ENCODE data around the gene SP7.

Gene SP7

GRCh38 chr12:53279283-53279869, 56.8 kb downstream of the SP7 start:
- no peak for DNase-seq (ENCODE audit: low read depth in 2 of 2, low spot score in 1 of 2)

GRCh38 chr12:53277981-53278380, 58.2 kb downstream of the SP7 start:
- no peak for DNase-seq (ENCODE audit: low read depth in 2 of 2, low spot score in 1 of 2)
